Activated CD4-positive, alpha-beta T cell treated with anti-CD3 and anti-CD28 coated beads for 4 hours (primary cell): ENCODE results near the gene EHD4.

Experiments used
- DNase-seq, 2 donors: peaks; one replicate each; pipeline ENCODE4 v3.0.0-alpha.2; 2020

Gene EHD4

DNA sequence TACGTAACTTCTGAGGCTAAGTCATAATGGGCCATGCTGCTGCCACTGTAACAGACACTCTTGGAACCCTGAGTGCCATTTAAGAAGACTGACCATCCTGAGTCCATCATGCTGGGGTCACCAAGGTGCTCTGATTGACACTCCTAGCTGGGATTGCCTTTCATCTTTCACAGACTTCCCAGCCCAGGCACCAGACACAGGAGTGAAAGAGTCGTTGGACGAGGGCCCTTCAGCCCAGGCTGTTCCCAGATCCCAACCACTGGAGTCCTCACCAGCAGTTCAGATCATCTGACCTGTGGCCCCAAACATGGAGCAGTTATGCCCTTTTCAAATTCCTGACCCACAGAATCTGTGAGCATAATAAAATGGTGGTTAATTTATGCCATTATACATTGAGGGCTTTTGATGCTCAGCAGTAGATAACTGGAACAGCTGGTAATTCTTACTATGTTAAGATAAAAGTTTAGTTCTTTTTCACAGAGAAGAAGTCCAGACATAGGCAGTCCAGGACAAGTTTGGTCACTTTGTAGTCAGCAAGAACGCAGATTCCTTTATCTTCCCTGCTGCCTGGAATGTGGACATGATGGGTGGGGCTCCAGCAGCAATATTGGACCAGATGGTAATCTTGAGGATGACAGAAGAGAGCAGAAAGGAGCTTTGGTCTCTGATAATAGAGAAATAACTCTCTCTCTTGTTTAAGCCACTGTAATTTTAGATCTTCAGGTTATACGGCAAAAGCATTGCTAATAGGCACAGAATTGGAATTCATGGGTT lies 7.3 kb upstream of the EHD4 start:
- DNase-seq, result no peak

DNA sequence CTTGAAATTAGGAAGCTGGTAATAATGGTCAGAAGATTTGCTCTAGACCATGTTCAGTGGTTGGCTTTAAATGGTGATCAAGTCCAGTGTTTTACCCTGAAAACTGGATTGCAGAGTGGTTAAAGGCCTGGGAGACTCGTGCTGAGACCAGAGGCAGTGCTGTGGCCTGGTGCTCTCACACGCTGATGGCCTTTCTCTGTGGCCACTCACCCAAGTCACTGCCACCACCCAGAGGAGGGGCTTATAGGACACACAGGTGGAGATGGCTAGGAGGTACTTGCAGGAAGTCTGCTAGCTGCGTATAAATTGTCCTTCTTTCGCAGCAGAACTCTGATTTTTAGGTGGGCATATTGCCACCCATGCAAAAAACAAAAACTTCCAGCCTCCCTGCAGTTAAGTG lies 6.2 kb upstream of the EHD4 start:
- no peak for DNase-seq

DNA sequence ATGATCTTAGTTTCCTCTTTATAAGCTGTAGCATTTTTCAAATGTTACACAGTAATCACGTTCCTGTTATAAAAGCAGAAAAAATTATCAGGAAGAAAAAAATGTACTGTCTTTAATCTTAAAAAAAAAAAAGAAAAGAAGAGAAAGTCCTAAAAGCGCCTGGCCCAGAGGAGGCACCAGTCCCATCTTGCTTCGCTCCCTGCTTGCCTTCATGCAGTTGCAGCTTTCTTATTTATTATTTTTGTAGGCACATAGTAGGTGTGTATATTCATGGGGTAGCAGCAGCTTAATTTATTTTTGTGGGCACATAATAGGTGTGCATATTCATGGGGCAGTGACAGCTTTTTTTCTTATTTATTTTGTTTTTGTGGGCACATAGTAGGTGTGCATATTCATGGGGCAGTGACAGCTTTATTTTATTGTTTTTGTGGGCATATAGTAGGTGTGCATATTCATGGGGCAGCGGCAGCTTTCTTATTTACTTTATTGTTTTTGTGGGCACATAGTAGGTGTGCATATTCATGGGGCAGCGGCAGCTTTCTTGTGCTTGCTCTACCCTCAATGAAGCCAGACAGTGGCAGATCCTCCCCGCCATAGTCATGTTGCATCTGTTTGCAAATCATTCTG lies 5.5 kb upstream of the EHD4 start:
- DNase-seq, result no peak

DNA sequence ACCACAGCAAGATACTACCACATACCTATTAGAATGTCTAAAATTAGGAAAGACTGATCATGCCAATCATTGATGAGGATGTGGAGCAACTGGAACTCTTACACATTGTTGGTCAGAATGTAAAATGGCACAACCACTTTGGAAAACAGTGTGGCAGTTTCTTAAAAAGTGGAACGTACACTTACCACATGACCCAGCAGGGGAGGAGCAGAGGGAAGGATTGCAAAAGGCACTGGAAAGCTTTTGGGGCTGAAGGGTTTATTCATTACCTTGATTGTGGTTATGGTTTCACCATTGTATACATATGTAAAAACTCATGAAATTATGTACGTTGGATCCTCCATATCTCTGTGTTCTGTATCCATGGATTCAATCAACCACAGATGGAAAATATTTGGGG lies 3.3 kb upstream of the EHD4 start:
- no peak for DNase-seq

DNA sequence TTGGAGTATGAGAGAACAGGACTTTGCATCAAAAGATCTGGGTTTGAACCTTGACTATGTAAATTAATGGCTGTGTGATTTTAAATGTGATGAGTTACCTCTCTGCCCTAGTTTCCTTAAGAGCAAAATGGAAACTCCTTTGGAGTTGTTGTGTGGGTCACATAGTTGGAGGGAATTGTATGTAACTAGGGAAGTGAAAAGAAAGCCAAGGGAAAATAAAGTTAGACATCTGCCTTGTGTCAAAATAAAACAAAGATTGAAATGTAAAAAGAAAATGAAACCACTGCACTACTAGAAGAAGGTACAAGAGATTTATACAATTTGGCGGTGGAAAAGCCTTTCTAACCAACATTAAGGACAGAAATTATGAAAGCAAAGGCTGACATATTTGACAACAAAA lies 1.7 kb upstream of the EHD4 start:
- no peak for DNase-seq

DNA sequence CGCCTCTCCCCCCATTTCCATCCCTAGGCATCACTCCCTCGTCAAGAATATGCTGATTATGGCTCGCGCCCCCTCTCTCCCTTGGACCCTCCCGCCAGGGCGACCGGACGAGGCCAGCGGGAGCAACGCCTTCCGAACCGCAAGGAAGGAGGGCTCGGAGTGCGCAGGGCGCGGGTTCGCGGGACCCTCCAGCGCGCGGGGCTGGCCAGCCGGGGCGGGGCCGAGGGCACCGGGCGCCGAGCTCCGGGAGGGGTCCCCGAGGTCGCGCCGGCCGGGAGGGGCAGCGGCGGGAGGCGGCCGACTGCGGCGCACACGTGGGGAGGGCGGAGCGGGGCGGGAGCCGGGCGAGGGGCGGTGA lies 483 bp downstream of the EHD4 start:
- no peak for DNase-seq

DNA sequence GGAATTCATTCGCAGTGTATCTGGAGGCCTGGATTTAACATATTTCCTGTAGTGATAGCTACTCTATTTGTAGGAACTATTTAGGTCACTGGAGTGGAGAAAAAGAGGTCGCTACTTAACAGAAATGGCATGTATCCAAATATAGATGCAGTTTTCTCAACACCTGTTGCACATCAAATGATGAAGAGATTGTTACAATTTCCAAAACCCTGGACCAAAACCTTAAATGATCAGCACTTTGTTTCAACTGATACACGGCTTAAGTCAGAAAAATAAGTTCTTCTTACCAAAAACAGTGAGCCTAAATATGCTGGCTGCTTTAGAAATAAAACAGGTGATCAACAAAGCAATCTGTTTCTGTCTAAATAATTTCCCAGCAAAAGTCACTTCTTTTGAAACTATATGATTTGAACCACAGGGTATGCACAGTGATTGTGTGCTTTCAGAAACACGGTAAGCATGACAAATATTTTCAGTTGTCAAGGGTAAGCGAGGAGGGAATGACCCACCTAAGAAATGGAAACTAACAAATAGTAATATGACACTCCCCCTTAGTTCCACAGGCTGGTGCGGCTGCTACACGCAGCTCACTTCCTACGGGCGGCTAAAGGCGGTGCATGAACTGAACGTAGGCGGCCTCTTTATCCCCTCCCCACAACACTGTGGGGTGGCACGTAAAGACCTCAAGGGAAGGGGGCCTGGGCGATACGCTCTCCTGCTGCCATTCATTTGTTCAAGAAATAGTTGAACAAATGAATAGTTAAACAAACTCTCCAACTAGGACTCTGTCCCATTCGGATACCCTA lies 1.1 kb downstream of the EHD4 start:
- peak; percentile 68 to 78 for DNase-seq

DNA sequence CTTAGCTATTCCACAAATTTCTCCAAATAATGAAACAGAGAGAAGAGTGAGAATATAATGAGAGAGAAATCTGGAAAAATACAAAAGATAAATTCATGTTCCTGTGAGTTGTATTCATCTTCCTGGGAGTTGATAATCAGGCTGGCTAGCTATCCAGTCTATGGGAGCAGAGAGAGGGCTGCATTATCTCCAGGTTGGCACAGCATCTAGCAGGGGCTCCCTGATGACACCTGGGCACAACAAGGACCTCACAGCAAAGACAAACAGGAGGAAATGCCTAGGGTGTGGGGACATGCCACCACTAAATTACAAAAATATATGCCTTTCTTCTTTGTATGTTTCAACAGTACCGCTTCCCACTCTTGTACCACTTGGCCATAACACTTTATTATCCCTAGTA lies 1.9 kb downstream of the EHD4 start:
- no peak for DNase-seq

DNA sequence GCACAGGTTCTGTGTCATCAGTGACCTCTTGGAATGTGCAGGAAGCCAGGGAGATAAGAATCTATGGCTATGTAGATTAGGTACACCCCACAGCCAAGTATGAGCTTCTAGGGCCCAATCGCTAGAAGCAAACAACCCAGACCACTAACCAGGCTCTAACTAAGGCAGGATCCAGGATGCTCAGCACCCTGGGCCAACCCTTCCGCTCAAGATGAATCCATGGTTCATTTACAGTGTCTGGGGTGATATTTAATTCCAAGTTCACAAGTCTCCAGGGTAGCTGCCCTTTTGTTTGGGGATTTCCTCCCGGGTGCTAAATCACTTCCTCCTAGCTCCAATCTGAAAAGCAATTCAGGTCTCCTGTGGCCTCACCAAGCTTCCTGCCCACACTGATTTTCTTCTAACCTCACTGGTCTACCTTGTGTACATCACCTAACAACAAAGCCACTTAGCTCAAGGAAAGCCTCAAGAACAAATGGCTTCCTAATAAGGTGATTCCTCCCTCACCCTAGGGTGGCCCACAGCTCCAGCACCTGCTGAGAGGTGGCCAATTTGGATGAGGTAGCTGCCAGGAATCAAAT lies 2.4 kb downstream of the EHD4 start:
- DNase-seq, result peak; percentile 14 to 20

DNA sequence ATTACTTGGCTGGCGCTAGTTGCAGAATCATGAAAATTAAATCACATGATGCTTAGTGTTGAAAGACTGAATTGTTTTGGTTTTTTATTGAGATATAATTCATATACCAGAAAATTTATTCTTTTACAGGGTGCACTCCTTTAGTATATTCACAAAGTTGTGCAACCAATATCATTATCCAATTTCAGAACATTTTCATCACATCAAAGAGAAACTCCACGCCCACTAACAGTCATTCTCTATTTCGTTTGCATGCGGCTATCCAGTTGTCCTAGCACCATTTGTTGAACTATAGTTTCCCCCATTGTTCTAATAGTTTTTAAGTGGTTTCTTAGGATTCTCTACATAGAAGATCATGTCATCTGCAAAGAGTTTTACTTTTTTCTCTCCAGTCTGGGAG lies 3.7 kb downstream of the EHD4 start:
- no peak for DNase-seq

- DNase-seq, result no peak
These were observed 4.7 kb downstream of the EHD4 start for GRCh38 chr15:41967506-41968206.

GRCh38 chr15:41966920-41967465 lies 5.4 kb downstream of the EHD4 start:
- DNase-seq, result no peak

GRCh38 chr15:41966414-41966812 lies 5.9 kb downstream of the EHD4 start:
- no peak for DNase-seq

GRCh38 chr15:41965441-41966413 lies 6.6 kb downstream of the EHD4 start:
- DNase-seq, result no peak

DNA sequence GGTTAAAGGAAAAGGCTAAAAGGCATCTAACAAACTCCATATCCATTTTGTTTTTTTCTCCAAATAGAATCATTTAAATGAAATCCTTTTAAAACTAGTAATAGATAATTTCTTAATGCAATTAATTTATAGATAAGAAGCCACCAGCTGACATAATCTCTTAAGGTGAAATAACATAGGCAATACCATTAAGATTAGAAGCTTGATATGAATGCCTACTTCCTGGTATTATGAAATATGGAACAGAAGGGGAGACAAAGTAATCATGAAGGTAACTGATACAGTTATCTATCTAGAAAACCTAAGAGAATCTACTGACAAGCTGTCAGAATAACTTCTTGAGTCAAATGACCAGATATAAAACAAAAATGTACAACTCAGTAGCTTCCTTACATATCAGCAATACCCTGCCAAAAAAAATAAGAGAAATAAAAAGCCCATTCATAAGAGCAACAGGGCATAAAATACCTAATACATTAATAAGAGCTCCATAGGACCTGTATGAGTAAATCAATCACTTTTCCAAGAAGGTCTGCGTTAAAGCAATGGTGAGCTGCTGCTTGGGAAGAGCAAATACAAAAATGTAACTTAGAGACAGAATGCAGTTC lies 10.7 kb downstream of the EHD4 start:
- DNase-seq, result no peak

GRCh38 chr15:41961001-41961518 lies 11.3 kb downstream of the EHD4 start:
- DNase-seq, result no peak

DNA sequence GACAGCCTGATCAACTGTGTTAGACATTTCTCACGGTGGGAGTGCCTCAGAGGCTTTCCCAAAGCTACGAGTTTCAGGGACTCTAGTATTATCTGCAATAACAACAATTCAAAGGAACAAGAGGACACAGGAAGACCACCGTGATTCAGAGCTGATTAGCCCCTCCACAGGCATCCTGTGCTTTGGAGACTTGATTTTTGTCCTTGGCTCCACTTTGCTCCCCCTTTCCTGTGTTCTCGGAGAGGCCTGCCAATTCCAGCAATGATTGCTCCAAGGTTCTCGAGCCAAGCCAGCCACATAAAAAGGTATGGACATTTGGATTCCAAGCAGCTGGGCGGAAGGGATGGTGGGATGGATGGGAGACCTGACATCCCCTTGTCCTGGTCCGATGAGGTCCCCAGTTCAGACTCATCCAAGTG lies 14.3 kb downstream of the EHD4 start:
- DNase-seq, result no peak

DNA sequence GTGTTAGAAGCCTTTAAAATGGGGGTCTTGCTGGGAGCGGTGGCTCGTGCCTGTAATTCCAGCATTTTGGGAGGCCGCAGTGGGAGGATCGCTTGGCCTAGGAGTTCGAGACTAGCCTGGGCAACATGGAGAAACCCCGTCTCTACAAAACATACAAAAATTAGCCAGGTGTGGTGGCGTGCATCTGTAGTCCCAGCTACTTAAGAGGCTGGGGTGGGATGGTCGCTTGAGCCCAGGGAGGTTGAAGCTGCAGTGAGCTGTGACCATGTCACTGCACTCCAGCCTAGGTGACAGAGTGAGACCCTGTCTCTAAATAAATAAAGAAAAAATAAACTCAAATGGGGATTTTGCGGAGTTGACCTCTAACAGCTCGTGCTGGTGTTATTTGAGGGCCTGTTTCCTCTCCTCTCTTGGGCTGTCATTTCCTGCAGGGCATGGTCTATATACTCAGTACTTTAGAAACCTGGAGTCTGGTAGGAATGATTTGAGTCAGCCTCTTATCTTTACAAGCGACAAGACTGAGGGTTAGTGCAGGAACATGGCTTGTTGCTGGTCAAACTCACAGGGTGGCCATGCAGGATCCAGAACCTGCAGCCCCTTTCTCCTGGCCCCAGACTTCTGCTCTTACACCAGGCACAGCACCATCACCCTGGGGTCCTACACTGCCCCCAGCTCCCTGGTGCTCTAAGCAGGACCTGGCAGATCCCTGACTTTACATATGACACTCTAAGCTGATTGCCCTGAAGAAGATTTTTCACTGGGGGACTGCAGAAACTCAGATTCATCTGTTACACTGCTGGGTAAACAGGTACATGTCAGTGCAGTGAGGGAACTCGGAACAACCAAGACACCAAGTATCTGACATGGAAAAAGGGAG lies 15.1 kb downstream of the EHD4 start:
- no peak for DNase-seq

DNA sequence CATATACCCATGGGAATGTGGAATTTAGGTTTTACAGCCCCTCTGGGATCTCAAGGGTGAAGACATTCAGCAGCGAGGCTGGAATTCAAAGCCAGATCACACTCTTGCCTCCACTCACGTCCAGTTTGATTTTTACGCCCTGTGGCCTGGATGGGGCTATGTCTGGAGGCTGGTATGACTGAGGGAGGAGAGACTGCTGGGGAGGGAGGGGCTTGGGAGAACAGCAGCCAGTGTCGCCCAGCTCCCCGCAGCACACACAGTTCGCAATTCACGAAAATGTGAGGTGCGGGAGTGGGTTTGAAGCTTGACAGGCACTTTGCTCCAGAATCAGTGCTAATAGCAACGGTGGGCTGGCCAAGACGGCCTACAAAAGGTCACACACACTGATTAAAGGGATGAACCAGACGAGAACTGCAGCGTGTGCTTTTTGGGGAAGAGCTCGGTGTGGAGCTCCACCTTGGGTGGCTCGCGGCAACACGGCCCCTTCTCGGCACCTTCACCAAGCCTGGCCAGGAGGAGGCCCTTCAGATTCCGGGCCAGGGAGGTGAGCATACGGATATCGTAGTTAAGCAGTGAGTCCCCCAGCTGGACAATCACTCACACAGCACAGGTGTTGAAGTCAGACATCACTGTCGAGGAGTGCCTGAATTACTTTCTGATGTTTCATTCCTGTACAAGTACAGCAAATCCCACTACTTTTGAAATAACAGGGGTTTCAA lies 16.4 kb downstream of the EHD4 start:
- no peak for DNase-seq
